H9 (cell line): Measurements from ENCODE around the gene CERS6. TPM values are rescaled to one million over a fixed set of nuclear protein-coding genes. Genes with fewer than 3 reads are reported as not detected.

Experiments
- DNase-seq: peaks from one replicate; pipeline ENCODE4 v3.0.0-alpha.2; 2017
- H2AFZ ChIP-seq: one replicate; pipeline ENCODE4 v1.6.1; 2013; ENCODE audit warnings: mild to moderate bottlenecking, low read length, control low read depth, moderate library complexity
- H2AK5ac ChIP-seq: 2 replicates; pipeline ENCODE4 v1.6.1; 2013; ENCODE audit warnings: low read length, control low read depth, mixed read lengths; ENCODE audit not compliant: insufficient read length
- H2BK120ac ChIP-seq: one replicate; pipeline ENCODE4 v1.6.1; 2013; ENCODE audit warnings: low read depth, mild to moderate bottlenecking, low read length, control low read depth, inconsistent platforms; ENCODE audit not compliant: poor library complexity, severe bottlenecking
- H2BK12ac ChIP-seq: 2 replicates; pipeline ENCODE4 v1.6.1; 2013; ENCODE audit warnings: low read length, control low read depth, mixed read lengths, low read depth; ENCODE audit not compliant: insufficient read length
- H2BK15ac ChIP-seq: 2 replicates; pipeline ENCODE4 v1.6.1; 2013; ENCODE audit warnings: low read depth, low read length, control low read depth
- H2BK20ac ChIP-seq: one replicate; pipeline ENCODE4 v1.6.1; 2013; ENCODE audit warnings: low read depth, mild to moderate bottlenecking, low read length, control low read depth, inconsistent platforms; ENCODE audit not compliant: poor library complexity, severe bottlenecking
- H2BK5ac ChIP-seq: 2 replicates; pipeline ENCODE4 v1.6.1; 2013; ENCODE audit warnings: low read length, control low read depth, mixed read lengths; ENCODE audit not compliant: insufficient read length
- H3K14ac ChIP-seq: 2 replicates; pipeline ENCODE4 v1.6.1; 2013; ENCODE audit warnings: low read length, control low read depth; ENCODE audit not compliant: insufficient read depth
- H3K18ac ChIP-seq: 2 replicates; pipeline ENCODE4 v1.6.1; 2013; ENCODE audit warnings: low read depth, mild to moderate bottlenecking, mixed read lengths, low read length, control low read depth; ENCODE audit not compliant: insufficient read length
- H3K23ac ChIP-seq: 2 replicates; pipeline ENCODE4 v1.6.1; 2013; ENCODE audit warnings: low read length, control low read depth, mixed read lengths, low read depth; ENCODE audit not compliant: insufficient read length
- H3K23me2 ChIP-seq: 2 replicates; pipeline ENCODE4 v1.6.1; 2013; ENCODE audit warnings: low read depth, mild to moderate bottlenecking, mixed read lengths, low read length, control low read depth; ENCODE audit not compliant: insufficient read length, poor library complexity, severe bottlenecking
- H3K27ac ChIP-seq: 2 replicates; pipeline ENCODE4 v1.5.1; 2013; ENCODE audit warnings: low read length, control low read depth, mixed read lengths, low read depth; ENCODE audit not compliant: insufficient read length
- H3K27me3 ChIP-seq: 2 replicates; pipeline ENCODE4 v1.6.1; 2013; ENCODE audit warnings: low read length, control low read depth, inconsistent platforms; ENCODE audit not compliant: insufficient read depth
- H3K4ac ChIP-seq: 2 replicates; pipeline ENCODE4 v1.6.1; 2013; ENCODE audit warnings: low read depth, mild to moderate bottlenecking, control low read depth, inconsistent platforms, low read length, moderate library complexity
- H3K4me1 ChIP-seq: 2 replicates; pipeline ENCODE4 v1.6.1; 2013; ENCODE audit warnings: low read length, control low read depth, inconsistent platforms; ENCODE audit not compliant: insufficient read depth
- H3K4me2 ChIP-seq: 2 replicates; pipeline ENCODE4 v1.6.1; 2013; ENCODE audit warnings: low read length, control low read depth, mixed read lengths; ENCODE audit not compliant: insufficient read length, insufficient read depth
- H3K56ac ChIP-seq: 2 replicates; pipeline ENCODE4 v1.6.1; 2013; ENCODE audit warnings: low read depth, mild to moderate bottlenecking, mixed read lengths, low read length, control low read depth; ENCODE audit not compliant: insufficient read length
- H3K79me1 ChIP-seq: 2 replicates; pipeline ENCODE4 v1.6.1; 2013; ENCODE audit warnings: low read depth, mild to moderate bottlenecking, moderate library complexity, low read length, control low read depth, inconsistent platforms; ENCODE audit not compliant: insufficient read depth, poor library complexity, severe bottlenecking
- H3K79me2 ChIP-seq: 2 replicates; pipeline ENCODE4 v1.6.1; 2013; ENCODE audit warnings: low read length, control low read depth, inconsistent platforms; ENCODE audit not compliant: insufficient read depth
- H3K9ac ChIP-seq: 2 replicates; pipeline ENCODE4 v1.6.1; 2013; ENCODE audit warnings: low read length, control low read depth, mixed read lengths; ENCODE audit not compliant: insufficient read length; ENCODE audit errors: extremely low read depth
- H3K9me3 ChIP-seq: one replicate; pipeline ENCODE4 v1.6.1; 2013; ENCODE audit warnings: low read depth, low read length, inconsistent platforms; ENCODE audit not compliant: control insufficient read depth
- H3T11ph ChIP-seq: one replicate; pipeline ENCODE4 v1.6.1; 2013; ENCODE audit warnings: mild to moderate bottlenecking, low read length, control low read depth, inconsistent platforms
- H4K20me1 ChIP-seq: one replicate; pipeline ENCODE4 v1.6.1; 2013; ENCODE audit not compliant: control insufficient read depth, insufficient read length, insufficient read depth
- H4K5ac ChIP-seq: 2 replicates; pipeline ENCODE4 v1.6.1; 2013; ENCODE audit warnings: low read depth, mild to moderate bottlenecking, mixed read lengths, low read length, control low read depth; ENCODE audit not compliant: insufficient read length
- H4K8ac ChIP-seq: replicated peaks from 2 replicates; pipeline ENCODE4 v1.6.1; 2013; ENCODE audit warnings: low read length, control low read depth, mixed read lengths, low read depth; ENCODE audit not compliant: insufficient read length
- H4K91ac ChIP-seq: 2 replicates; pipeline ENCODE4 v1.6.1; 2013; ENCODE audit warnings: low read depth, mild to moderate bottlenecking, moderate library complexity, mixed read lengths, low read length, control low read depth; ENCODE audit not compliant: insufficient read length
- H3K27ac Mint-ChIP-seq, 3 experiments: 2 replicates in 2 of 3; 3 replicates in 1 of 3; pipeline ENCODE4 v1.8.0; 2020 to 2021; ENCODE audit warnings: mixed read lengths in 3 of 3, mild to moderate bottlenecking in 1 of 3, moderate library complexity in 1 of 3
- H3K27me3 Mint-ChIP-seq: 2 replicates; pipeline ENCODE4 v1.8.0; 2021; ENCODE audit warnings: low read depth, mild to moderate bottlenecking, moderate library complexity, mixed read lengths
- H3K36me3 Mint-ChIP-seq, 3 experiments: 2 replicates in 2 of 3; 3 replicates in 1 of 3; pipeline ENCODE4 v1.8.0; 2020 to 2021; ENCODE audit warnings: low read depth in 3 of 3, mixed read lengths in 3 of 3; ENCODE audit not compliant: insufficient read depth in 1 of 3
- H3K4me1 Mint-ChIP-seq, 2 experiments: 2 replicates each; pipeline ENCODE4 v1.8.0; 2020; ENCODE audit warnings: mixed read lengths in 2 of 2
- H3K4me3 Mint-ChIP-seq, 2 experiments: 2 replicates in 1 of 2; 3 replicates in 1 of 2; pipeline ENCODE4 v1.8.0; 2020 to 2021; ENCODE audit warnings: mild to moderate bottlenecking in 2 of 2, mixed read lengths in 2 of 2, moderate library complexity in 1 of 2
- H3K9me3 Mint-ChIP-seq, 2 experiments: 2 replicates in 1 of 2; 3 replicates in 1 of 2; pipeline ENCODE4 v1.8.0; 2020; ENCODE audit warnings: mild to moderate bottlenecking in 2 of 2, mixed read lengths in 2 of 2, moderate library complexity in 1 of 2
- CTCF ChIP-seq: fragments of 200-600 bp; sonication (generic); conservative IDR thresholded peaks from 3 replicates; pipeline ENCODE4 v1.8.0; 2021; ENCODE audit warnings: antibody characterized with exemption, mild to moderate bottlenecking
- WGBS: extraction: QIAGEN DNeasy Blood & Tissue Kit; methylation state at CpG from one replicate; pipeline ENCODE4 v1.1.7; 2013; ENCODE audit warnings: missing lambda C conversion rate, low lambda C conversion rate, mixed read lengths; ENCODE audit not compliant: insufficient read length; ENCODE audit errors: extremely low coverage; 5-methylcytosine and 5-hydroxymethylcytosine counted together
- total RNA-seq: library from RNA; stranded (reverse); gene quantifications from 2 replicates; pipeline ENCODE4 v1.2.1, GENCODE V29; 2021

CERS6 gene
- total RNA-seq, 1 experiment from 2014 or later: 17.7 TPM

- Histone ChIP-seq H3K9me3 (no peaks in the 10 kb centered on the region), H2BK20ac (no peak overlapping the region), H3K79me2 (no peaks in the 10 kb centered on the region), H3K27me3 (no peaks in the 10 kb centered on the region), H4K5ac (no peak overlapping the region), H2BK12ac (no peak overlapping the region), H2BK15ac (no peak overlapping the region), H3K4ac (no peak overlapping the region), H2BK120ac (no peak overlapping the region), H4K8ac (no peak overlapping the region), H2AFZ (no peak overlapping the region), H3K27ac (no peak overlapping the region), H3K14ac (no peak overlapping the region), H3K56ac (no peak overlapping the region), H3K79me1 (no peaks in the 10 kb centered on the region), H3K18ac (no peak overlapping the region), H2BK5ac (no peak overlapping the region), H4K91ac (no peak overlapping the region), H3K9ac (no peak overlapping the region), H3K4me2 (no peak overlapping the region), H3K23me2 (no peaks in the 10 kb centered on the region), H3K23ac (no peak overlapping the region), H4K20me1 (no peaks in the 10 kb centered on the region), H3K4me1 (peaks cover 8% of the 10 kb centered on the region; the same call in 1 of the 2 replicates), H3T11ph (no peak overlapping the region), H2AK5ac (no peak overlapping the region)
- Mint-ChIP-seq H3K27me3 (no peaks in the 10 kb centered on the region), H3K36me3 (peaks cover 7 to 19% (median 8%) of the 10 kb centered on the region in 3 experiments; a peak in 5 of 7 replicates), H3K9me3 (no peaks in the 10 kb centered on the region; a peak in 1 of 5 replicates), H3K27ac (no peak overlapping the region), H3K4me1 (peaks cover 31% of the 10 kb centered on the region in 2 experiments), H3K4me3 (no peak overlapping the region)
- TF ChIP-seq CTCF: no peak
- no peak for DNase-seq
- WGBS: no CpG with 5 or more reads among the region's 3 CpGs
Measured at GRCh38 chr2:168555283-168555682, 99.2 kb downstream of the CERS6 start.
